PC-9 (cell line): ENCODE measurements around the gene CNPPD1. TPM values are rescaled to one million over a fixed set of nuclear protein-coding genes. Genes with fewer than 3 reads are reported as not detected.

ENCODE experiments used
- BruUV-seq: library from RNA; stranded (reverse); fragments of 400-500 nt; replicated peaks from 2 replicates; lab custom pipeline; 2021; lab: Mats Ljungman, UMichigan
- CTCF ChIA-PET: fragments of 300-600 bp; sonication (Branson Sonifier 250); formaldehyde crosslinking; loops from one replicate; lab custom pipeline; 2022; ENCODE audit warnings: antibody characterized with exemption; lab: Charles Lee
- POLR2A ChIA-PET: fragments of 300-600 bp; sonication (Branson Sonifier 250); formaldehyde crosslinking; loops from one replicate; lab custom pipeline; 2022; ENCODE audit warnings: antibody characterized with exemption; ENCODE audit not compliant: unreplicated experiment; lab: Charles Lee
- DNase-seq, 2 experiments: peaks; one replicate each; pipeline versions ENCODE4 v3.0.0 to v3.0.0-alpha.2; 2015 to 2022; ENCODE audit warnings: mixed read lengths in 1 of 2
- H2AFZ ChIP-seq: fragments of 200-600 bp; sonication (generic); 2 replicates; pipeline ENCODE4 v1.8.1; 2017; ENCODE audit warnings: antibody characterized with exemption
- H3F3A ChIP-seq: fragments of 200-600 bp; sonication (generic); 2 replicates; pipeline ENCODE4 v1.8.1; 2017; ENCODE audit warnings: antibody characterized with exemption, mild to moderate bottlenecking, low read depth; ENCODE audit not compliant: insufficient read depth
- H3K27ac ChIP-seq: fragments of 200-600 bp; sonication (generic); 2 replicates; pipeline ENCODE4 v1.6.1; 2016; ENCODE audit warnings: mixed run types
- H3K27me3 ChIP-seq: fragments of 200-600 bp; sonication (generic); 2 replicates; pipeline ENCODE4 v1.6.1; 2016; ENCODE audit warnings: low read depth, mixed run types; ENCODE audit not compliant: insufficient read depth
- H3K36me3 ChIP-seq: fragments of 200-600 bp; sonication (generic); 2 replicates; pipeline ENCODE4 v1.6.1; 2016; ENCODE audit warnings: low read depth, mixed run types
- H3K4me1 ChIP-seq: fragments of 200-600 bp; sonication (generic); replicated peaks from 2 replicates; pipeline ENCODE4 v1.6.1; 2016; ENCODE audit warnings: mixed run types; ENCODE audit not compliant: insufficient read depth
- H3K4me2 ChIP-seq: fragments of 200-600 bp; sonication (generic); 2 replicates; pipeline ENCODE4 v1.6.1; 2017; ENCODE audit warnings: mixed run types
- H3K4me3 ChIP-seq: fragments of 200-600 bp; sonication (generic); 2 replicates; pipeline ENCODE4 v1.6.1; 2016; ENCODE audit warnings: mixed run types
- H3K79me2 ChIP-seq: fragments of 200-600 bp; sonication (generic); 2 replicates; pipeline ENCODE4 v1.6.1; 2017; ENCODE audit warnings: low read depth, mixed run types
- H3K9me2 ChIP-seq: fragments of 200-600 bp; sonication (generic); 2 replicates; pipeline ENCODE4 v1.8.1; 2017; ENCODE audit warnings: mild to moderate bottlenecking; ENCODE audit not compliant: insufficient read depth
- H3K9me3 ChIP-seq: fragments of 200-600 bp; sonication (generic); 2 replicates; pipeline ENCODE4 v1.8.1; 2016; ENCODE audit warnings: low read depth; ENCODE audit not compliant: insufficient read depth
- H4K20me1 ChIP-seq: fragments of 200-600 bp; sonication (generic); 2 replicates; pipeline ENCODE4 v1.8.1; 2017; ENCODE audit not compliant: insufficient read depth
- EZH2 ChIP-seq: fragments of 200-600 bp; sonication (generic); IDR thresholded peaks from 2 replicates; pipeline ENCODE4 v1.8.0; 2017; ENCODE audit warnings: antibody characterized with exemption, low read depth
- intact Hi-C: fragments of 100-400 bp; cut with micrococcal nuclease; formaldehyde crosslinking; loops from one replicate; pipeline ENCODE4 v1.10.0; 2022; ENCODE audit not compliant: unreplicated experiment
- total RNA-seq: library from RNA; stranded (reverse); gene quantifications from 2 replicates; pipeline ENCODE4 v1.2.3, GENCODE V29; 2021
- TF ChIP-seq, protein P1 (sequence below): fragments of 200-600 bp; sonication (generic); conservative IDR thresholded peaks from 2 replicates; pipeline ENCODE4 v1.6.1; 2017; ENCODE audit warnings: mixed run types, antibody characterized with exemption, mild to moderate bottlenecking, moderate library complexity

The CNPPD1 gene
- total RNA-seq, 1 experiment from 2014 or later = 37.1 TPM

DNA sequence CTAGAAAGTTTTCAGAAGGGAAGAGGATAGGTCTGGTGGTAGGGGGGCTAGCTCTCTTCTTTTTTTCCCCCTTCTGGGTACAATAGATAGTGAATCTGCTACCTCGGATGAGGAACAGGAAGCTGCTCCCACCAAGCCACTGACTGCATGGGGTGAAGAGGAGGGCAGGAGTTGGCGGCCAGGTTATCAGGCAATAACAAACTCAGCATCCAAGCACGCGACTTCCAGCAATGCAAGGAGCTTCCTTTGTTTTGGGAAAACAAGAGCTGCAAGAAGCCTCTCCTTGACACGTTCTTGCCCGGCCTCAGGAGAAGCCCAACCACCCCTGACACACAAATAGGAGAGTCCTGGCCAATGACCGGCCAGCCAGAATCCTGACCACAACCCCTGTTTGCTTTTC is 48.3 kb downstream of the CNPPD1 start:
- ChIA-PET CTCF (interaction anchor here (1.2 kb wide), 1 partner anchor 9 kb away, joined by 3 read pairs; no protein-coding TSS in a partner anchor), POLR2A (no interaction called here)
- Histone ChIP-seq H3K4me2 (no peak overlapping the region), H3F3A (peaks cover 7% of the 10 kb centered on the region; the same call in 1 of the 2 replicates), H4K20me1 (no peaks in the 10 kb centered on the region), H3K27me3 (no peaks in the 10 kb centered on the region), H3K9me2 (no peaks in the 10 kb centered on the region), H2AFZ (no peak overlapping the region), H3K79me2 (no peaks in the 10 kb centered on the region), H3K27ac (no peak overlapping the region), H3K9me3 (no peaks in the 10 kb centered on the region), H3K36me3 (no peaks in the 10 kb centered on the region), H3K4me1 (peaks cover 29% of the 10 kb centered on the region), H3K4me3 (no peak overlapping the region)
- intact Hi-C loops = no loop called here
- no TSS peak for BruUV-seq
- DNase-seq = no peak
- no peak for TF ChIP-seq EZH2
- TF ChIP-seq, protein P1, sequence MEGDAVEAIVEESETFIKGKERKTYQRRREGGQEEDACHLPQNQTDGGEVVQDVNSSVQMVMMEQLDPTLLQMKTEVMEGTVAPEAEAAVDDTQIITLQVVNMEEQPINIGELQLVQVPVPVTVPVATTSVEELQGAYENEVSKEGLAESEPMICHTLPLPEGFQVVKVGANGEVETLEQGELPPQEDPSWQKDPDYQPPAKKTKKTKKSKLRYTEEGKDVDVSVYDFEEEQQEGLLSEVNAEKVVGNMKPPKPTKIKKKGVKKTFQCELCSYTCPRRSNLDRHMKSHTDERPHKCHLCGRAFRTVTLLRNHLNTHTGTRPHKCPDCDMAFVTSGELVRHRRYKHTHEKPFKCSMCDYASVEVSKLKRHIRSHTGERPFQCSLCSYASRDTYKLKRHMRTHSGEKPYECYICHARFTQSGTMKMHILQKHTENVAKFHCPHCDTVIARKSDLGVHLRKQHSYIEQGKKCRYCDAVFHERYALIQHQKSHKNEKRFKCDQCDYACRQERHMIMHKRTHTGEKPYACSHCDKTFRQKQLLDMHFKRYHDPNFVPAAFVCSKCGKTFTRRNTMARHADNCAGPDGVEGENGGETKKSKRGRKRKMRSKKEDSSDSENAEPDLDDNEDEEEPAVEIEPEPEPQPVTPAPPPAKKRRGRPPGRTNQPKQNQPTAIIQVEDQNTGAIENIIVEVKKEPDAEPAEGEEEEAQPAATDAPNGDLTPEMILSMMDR = no peak

DNA sequence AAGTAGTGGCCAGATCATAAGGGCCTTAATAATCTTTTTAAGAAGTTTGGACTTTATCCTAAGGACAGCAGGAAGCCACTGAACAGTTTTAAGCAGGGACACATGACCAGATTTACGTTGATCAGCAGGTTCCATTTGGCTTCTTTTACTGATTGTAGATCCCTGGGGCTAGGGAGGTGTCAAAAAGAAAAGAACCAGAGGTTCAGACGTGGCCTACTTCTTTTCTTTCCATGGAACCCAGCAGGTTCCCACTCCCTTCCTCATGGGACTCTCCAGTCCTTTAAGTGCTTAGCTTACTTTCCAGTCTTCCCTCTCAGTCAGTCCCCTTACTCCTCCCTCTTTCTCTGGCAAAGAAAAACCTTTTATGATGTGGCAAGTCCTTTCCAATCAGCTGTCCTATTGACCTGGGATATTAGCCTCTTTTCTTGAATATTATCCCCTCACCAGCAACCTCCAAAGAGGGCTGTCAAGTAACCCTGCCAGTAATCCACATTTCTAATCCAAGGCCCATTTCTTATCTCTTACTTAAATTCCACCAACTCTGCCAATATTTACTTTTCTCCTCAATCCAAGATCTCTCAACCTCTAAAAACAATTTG is 49.6 kb downstream of the CNPPD1 start:
- CTCF ChIA-PET = interaction anchor here (0.6 kb wide), 1 partner anchor 13 kb away, joined by 3 read pairs; no protein-coding TSS in a partner anchor

DNA sequence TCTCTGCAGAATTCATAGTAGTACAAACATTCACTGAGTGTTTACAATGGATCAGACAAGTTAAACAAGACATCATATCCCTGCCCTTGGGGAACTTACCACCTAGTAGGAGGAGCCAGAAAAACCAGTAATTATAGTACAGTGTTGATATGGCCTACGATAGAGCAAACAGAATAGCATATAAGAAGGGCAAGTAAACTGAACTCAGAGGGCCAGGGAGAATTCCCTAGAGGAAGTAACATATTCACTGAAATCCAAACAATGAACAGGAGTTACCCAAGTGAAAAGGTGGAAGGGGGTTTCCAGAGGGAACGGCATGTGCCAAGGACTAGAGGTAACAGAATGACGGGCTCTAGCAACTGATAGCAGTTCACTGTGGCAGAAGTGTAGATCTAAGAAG is 50.2 kb downstream of the CNPPD1 start:
- no peak overlapping the region for H2AFZ ChIP-seq
- no peaks in the 10 kb centered on the region for H3K9me2 ChIP-seq
- no peak for DNase-seq
- ChIA-PET POLR2A (no interaction called here), CTCF (interaction anchor here (0.5 to 0.6 kb wide), 2 partner anchors 13 to 116 kb away, joined by 3 to 5 read pairs; no protein-coding TSS in a partner anchor)
- no peak overlapping the region for H3K4me2 ChIP-seq
- no peaks in the 10 kb centered on the region for H4K20me1 ChIP-seq
- no peaks in the 10 kb centered on the region for H3K27me3 ChIP-seq
- no peaks in the 10 kb centered on the region for H3K79me2 ChIP-seq
- TF ChIP-seq EZH2 = no peak
- TF ChIP-seq, protein P1 = no peak
- H3F3A ChIP-seq = peaks cover 12% of the 10 kb centered on the region; the same call in 1 of the 2 replicates
- H3K4me1 ChIP-seq = peaks cover 42% of the 10 kb centered on the region
- H3K36me3 ChIP-seq = no peaks in the 10 kb centered on the region
- intact Hi-C loops = no loop called here
- no peaks in the 10 kb centered on the region for H3K9me3 ChIP-seq
- BruUV-seq = no TSS peak
- H3K27ac ChIP-seq = no peak overlapping the region
- H3K4me3 ChIP-seq = no peak overlapping the region

More for the DNA sequence above, 49.6 kb downstream of the CNPPD1 start:
- intact Hi-C loops = no loop called here
- no peak overlapping the region for H3K4me2 ChIP-seq
- no peaks in the 10 kb centered on the region for H3K9me2 ChIP-seq
- no peaks in the 10 kb centered on the region for H4K20me1 ChIP-seq
- TF ChIP-seq, protein P1 = no peak
- TF ChIP-seq EZH2 = no peak
- peaks cover 40% of the 10 kb centered on the region for H3K4me1 ChIP-seq
- H3K79me2 ChIP-seq = no peaks in the 10 kb centered on the region
- DNase-seq = no peak
- H2AFZ ChIP-seq = no peak overlapping the region
- no peaks in the 10 kb centered on the region for H3K36me3 ChIP-seq
- H3F3A ChIP-seq = peaks cover 8% of the 10 kb centered on the region; the same call in 1 of the 2 replicates
- H3K27ac ChIP-seq = no peak overlapping the region
- H3K4me3 ChIP-seq = no peak overlapping the region
- H3K27me3 ChIP-seq = no peaks in the 10 kb centered on the region
- no TSS peak for BruUV-seq
- no peaks in the 10 kb centered on the region for H3K9me3 ChIP-seq
- POLR2A ChIA-PET = no interaction called here
